ENCODE results near the gene PEX14.

PEX14 gene

DNA sequence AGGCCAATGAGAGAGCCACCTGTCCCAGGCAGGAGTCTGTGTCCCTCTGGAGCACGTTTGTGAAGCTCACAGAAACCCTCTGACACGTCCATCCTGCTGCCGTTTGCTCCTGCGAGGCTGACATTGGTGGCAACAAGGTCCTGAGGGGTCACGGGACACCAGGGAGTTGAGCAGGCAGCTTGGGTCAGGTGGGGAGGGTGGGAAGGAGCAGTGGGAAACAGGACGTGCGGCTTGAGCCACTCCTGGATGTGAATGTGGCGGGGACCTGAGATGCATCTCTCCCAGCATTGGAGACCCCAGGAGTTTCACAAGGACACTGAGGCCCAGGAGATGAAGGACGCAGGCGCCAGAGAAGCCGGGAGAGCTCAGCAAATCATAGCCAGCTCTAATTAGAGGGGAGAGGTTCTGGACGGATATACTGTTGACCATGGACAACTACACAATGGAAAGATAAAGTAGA, 149.0 kb downstream of the PEX14 start:
- DNase-seq: no peak

DNA sequence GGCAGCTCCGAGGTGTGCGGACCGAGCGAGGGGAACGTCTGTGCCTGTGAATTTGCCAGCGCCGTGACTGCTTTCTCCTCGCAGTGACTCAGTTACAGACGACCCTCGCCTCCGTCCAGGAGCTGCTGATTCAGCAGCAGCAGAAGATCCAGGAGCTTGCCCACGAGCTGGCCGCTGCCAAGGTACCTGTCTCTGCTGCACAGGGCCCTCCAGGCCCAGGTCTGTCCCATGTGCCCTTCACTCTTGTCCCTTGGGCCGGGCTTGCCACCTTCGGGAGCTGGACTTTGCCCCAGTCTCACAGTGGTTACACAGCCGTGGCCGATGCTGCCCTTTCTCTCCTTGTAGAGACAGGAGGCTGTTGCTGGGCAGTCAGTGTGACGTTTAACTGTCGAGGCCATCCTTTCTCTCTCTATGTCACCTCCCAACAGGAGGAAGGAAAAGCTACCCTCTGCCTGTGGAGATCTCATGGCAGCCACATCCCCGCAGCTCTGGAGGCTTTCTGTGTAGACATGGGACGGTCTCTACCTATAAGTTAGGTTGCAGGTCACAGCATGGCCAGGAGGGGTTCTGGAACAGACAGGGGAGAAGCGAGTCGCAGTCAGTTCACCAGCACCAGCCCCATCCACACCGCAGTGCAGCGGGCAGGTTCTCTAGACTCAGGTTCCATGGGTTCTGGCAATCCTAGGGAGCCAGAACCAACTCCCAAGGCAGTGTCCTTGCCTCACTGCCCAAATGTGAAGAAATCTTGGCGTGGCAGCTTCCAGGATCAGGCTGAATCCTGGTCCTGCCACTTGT, 149.7 kb downstream of the PEX14 start:
- DNase-seq: no peak

DNA sequence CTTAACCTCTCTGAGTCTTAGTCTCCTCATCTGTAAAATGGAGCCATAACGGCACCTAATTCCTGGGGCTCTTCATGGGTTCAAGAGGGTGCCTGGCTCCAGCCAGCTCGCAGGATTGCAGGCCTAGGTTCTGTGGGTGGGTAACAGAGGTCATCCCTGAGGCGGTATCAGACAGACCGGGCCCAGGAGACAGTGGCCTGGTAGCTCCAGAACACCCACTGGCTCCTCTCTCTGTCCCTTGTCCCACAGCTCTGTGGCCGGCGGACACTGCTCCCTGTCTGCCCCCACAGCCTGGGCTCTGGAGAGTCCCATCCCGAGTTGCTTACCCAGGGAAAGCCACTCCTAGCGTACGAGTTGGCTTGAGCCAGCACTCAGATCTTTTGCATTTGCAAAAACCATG, 150.3 kb downstream of the PEX14 start:
- no peak for DNase-seq

DNA sequence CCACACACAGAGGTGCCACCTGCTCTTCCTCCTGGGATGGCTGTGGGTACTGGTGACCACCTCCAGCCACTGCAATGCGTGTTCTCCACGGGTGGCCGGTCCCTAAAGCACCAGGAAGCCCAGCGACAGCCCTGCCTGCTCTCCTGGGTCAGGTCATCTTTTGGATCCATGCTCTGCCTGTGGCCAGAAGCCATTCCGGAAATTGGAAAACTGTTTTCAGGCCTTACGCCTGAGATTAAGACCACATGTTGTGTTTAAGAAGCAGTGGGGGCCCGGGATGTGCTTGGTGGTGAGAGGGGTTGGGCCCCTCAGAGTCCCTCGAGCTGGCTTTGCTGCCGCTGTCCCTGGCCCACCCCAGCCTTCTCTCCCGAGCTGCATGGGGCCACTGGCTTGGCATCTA, 150.8 kb downstream of the PEX14 start:
- no peak for DNase-seq

DNA sequence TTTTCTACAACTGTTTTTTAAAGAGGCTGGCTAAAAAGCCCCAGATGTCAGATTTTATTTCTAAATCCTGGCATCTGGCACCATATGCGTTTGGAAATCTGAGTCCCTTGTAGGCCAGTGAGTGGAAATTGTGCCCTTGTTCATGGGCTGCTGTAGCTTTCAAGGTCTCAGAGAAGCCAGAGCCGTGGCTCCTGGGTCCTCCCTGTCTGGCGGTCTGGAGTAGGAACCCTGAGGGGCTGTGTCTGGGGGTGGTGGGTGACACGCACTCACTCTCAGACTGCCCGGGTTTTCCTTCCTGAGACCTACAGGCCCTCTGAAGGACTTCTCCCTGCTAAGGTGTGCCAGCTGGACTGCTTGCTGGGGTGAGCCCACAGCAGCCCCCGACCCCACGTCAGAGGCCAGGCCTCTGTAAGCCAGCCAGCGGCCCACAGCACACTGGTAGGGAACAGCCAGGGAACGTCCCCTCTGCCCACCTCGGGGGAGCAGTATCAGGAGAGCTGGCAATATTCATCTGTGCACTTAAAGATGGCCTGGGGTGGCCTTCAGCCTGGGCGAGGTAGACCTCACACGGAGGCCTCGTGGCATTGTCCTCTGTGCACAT, 151.5 kb downstream of the PEX14 start:
- DNase-seq: no peak

DNA sequence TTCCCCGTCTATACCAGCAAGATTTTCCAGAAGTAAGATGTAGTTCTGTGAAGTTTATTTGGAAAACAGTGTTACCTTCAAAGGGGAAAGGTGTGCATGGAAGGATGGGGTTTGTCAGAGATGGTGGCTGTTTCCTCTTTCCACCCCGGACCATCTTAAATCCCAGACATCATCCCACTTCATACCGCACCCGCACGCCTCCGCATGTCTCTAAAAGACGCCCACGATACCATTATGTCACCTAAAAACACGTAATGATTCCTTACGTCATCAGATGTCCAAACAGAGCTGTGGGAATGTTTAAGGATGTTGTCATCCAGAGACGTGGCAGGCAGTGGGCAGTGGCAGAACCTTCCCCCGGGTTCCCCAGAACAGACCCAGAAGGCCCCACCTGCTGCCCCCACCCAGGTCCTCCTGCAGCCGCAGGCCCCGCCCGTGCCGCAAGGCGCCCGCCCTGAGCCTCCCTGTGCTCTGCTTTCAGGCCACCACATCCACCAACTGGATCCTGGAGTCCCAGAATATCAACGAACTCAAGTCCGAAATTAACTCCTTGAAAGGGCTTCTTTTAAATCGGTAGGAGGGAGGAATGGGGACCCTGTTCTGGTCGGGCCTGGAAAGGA, 152.2 kb downstream of the PEX14 start:
- DNase-seq: no peak

DNA sequence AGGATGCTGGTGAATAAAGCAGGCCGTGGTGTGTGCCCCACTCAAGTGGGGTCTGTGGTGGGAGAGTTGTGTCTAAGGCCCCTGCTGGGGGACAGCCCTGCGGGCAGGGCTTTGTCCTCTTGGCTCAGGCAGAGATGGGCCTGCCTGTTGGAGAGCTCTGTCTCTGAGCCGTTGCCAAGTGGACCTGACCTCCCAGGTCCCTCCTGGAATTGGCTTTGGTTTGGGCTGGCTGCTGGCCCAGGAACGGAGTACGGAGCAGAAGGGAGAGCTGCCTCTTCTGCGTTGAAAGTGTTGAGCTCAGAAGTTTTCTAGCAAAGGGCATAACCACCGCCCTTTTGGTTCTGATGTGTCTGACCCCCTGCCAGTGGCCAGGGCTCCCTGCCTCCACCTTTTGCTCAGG, 153.9 kb downstream of the PEX14 start:
- DNase-seq: no peak

DNA sequence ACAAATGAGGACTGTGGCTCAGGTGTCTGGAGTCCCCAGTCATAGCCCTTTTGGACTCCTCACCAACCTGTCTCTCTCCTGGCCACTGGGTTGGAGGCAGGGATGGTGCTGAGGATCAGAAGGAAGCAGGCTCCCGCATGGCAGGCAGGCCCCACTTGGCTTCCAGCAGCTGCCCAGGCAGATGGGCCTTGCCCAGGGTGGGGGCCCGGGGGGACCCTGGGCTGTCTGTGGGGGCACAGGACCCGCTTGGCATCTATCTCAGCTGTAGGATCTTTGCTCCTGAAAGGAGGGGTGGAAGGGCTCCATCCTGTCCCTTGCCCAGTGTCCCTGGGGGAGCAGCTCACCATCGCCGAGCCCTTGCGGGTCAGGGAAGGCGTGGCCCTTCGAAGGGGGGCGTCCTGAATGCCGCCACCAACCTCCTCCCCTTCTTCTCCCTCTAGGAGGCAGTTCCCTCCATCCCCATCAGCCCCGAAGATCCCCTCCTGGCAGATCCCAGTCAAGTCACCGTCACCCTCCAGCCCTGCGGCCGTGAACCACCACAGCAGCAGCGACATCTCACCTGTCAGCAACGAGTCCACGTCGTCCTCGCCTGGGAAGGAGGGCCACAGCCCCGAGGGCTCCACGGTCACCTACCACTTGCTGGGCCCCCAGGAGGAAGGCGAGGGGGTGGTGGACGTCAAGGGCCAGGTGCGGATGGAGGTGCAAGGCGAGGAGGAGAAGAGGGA, 154.5 kb downstream of the PEX14 start:
- DNase-seq: no peak

DNA sequence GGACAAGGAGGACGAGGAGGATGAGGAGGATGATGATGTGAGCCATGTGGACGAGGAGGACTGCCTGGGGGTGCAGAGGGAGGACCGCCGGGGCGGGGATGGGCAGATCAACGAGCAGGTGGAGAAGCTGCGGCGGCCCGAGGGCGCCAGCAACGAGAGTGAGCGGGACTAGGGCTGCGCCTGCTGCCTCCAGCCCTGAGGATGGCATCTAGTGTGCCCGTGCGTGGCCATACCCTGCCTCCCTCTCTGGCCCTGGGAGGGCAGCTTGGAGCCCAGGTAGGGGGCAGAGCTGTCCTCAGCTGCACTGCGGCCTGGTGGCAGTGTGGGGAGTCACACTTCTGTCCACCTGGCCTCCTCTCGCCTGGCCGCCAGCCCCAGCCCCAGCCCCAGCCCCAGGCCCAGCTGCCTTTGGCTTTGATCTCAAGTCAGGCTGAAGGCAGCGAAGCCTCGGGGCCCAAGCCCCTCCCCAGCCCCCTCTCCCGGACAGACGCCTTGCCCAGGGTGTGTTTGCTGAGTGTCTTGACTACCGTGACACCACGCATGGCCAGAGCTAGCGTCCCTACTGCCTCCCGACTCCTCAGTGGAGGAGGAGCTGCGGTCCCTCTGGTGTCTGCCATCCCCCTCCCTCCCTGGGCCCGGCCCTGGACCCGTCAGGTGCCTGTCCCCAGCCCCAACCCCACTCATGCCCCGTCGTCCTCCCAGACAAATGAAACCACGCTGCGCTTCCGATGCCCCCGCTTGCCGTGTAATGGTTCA, 155.2 kb downstream of the PEX14 start:
- DNase-seq: no peak

DNA sequence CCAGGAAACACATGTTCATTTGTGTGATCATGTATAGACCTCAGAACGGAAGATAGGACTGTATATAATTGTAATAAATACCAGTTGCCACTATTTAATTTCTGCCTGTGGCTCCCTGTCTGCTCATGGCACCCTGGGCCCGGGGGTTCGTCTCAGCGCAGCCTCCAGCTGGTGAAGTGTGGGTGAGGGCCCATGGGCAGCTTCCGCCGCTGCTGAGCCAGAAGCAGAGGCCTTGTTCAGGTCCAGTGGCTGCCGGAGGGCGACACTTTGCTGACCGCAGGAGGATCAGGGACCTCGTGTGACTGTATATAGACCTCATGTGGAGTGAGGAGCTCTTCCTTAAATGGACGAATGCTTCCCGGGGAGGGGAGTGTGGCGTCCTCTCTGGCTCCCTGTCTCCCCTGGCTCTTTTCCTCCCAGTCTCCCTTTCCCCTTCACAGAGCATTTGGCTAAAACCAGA, 155.9 kb downstream of the PEX14 start:
- DNase-seq: no peak

DNA sequence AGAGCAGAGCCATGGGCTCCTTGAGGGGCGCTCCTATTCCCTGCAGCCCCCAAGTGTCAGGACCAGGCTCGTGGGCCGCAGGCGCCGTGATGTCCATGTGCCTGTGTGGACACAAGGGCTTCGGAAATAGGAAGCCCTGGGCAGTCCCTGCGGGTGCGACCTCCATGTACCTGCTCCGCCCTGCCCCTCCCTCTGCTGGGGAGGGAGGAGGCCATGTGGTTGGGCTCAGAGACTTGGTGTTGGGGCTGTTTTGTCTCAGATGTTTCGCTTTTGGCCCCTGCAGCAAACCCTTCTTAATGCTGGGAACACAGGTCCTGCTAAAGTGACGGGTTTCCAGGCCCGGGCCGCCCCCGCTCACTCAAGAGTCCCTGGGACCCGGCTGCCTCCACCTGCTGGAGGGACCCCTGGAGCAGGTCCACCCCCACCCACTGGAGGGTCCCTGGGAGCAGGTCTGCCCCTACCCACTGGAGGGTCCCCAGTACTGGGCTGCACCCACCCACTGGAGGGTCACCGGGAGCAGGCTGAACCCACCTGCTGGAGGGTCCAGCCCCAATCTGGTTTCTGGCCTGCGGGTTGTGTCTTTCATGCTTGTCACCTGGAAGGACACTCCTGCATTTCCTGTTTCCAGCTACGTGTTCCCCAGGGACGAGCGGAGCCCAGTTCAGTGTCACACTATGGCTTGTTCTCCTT, 156.5 kb downstream of the PEX14 start:
- no peak for DNase-seq

DNA sequence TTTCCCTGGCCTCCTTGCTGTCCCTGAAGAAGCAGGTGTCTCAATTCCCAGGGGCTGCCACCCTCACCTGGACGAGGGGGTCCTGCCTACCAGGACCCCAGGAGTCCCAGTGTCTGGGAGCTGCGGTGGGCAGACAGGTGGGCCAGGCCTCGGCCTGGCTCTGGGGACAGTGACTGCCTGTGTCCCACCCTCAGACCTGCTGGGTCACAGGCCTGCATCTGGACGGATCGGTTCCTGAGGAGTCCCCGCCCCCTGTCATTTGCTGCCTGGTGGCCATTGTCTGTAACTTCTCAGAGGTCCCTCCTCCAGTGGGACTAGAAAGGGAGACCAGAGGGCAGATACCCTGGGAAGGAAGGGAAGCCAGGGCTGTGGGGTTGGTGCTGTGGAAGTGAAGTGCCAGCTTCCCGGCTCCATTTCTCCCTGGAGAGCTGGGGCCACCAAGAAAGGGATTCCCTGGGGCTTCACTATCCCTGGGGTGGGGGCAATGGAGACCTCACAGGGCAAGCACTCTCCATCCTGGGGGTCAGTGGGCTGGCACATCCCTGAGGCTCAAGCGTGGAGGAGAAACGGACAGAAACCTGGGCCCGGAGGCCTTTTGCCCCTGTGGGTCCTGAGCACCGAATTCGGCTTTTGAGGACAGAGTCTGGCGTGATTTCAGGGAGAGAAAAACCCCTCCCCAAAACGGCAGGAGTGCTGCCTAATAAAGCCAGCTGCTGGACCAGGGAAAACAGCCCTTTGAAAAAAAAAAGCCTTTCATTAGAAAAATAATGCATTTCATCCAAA, 157.3 kb downstream of the PEX14 start:
- DNase-seq: no peak

DNA sequence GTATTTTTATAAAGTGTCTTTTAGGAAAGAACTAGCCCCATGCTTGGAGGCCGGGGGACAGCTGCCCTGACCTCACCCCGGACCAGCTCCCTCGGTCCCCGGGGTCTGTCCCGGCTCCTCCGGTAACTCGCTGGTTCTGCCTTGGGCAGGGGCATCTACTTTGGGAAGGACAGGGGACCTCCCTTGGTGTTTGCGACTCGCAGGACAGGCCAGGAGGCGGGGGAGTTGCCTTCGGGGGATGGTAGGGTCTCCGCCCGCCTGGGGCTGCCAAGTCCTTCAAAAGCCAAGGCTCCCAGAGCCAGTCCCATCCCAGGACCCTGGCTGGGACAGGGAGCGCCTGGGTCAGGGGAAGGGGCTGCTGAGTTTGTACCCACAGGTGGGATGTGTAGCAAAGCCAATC, 157.9 kb downstream of the PEX14 start:
- DNase-seq: no peak

DNA sequence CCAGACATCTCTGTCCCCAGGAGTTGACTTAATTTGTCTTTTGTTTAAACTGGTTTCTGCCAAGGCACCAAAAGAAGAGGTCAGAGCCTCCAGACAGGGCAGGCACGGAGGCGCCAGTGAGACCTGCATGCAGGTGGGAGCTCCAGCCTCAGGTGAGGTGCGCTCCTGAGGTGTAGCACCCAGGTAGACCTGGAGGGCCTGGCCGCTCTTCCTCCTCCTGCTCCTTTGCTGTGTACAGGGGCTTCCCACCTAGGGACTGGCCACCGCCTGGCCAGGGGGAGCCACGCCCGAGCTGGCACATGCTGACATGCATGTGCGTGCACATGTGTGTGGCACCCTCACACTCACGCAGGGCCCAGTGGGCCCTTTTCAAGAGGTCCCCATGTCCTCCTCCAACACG, 158.7 kb downstream of the PEX14 start:
- no peak for DNase-seq

DNA sequence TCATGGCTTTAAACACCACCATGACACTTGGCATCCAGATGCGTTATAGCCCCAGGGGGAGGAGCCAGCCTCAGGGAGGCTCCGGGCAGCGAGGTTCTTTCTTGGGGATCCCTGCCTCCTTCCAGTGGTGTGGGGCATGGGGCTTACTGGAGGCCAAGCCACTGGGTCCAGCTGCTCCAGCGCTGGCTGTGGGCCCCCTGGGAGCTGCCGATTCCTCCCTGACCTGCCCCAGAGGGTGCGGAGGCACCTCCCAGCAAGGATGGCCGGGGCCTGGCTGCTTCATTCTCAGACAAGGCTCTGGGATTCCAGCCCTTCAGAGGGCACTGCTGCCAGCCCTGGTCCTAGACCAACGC, 159.3 kb downstream of the PEX14 start:
- DNase-seq: no peak

DNA sequence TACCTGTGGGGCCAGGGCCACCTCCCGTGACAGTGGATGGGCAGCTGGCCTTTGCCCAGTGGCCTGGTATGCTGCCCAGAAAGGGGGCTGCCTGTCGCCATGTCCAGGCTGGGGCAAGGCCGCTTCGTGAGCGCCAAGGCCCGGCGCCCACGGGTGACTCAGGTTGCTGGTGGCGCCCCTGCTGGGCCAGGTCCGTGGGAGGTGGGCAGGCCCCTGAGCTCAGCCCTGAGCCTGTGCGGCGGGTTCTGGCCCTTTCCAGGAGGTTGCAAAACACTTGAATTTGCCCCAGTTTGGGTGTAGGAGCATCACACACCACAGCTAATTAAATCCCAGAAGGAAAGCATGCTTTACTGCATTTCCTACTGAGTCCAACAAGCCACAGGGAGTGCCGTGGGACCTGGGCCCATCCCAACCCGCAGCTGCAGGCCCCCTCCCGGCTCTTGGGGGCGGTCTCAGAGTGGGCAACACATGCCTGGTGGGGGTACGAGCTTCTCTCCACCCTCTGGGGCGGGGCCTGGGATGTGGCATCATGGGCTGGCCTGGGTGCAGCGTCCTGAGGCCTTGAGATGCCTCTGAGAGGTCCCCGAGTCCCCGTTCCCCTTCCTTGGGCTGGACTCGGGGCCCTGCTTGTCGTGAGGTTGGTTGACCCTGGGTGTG, 159.8 kb downstream of the PEX14 start:
- DNase-seq: no peak

DNA sequence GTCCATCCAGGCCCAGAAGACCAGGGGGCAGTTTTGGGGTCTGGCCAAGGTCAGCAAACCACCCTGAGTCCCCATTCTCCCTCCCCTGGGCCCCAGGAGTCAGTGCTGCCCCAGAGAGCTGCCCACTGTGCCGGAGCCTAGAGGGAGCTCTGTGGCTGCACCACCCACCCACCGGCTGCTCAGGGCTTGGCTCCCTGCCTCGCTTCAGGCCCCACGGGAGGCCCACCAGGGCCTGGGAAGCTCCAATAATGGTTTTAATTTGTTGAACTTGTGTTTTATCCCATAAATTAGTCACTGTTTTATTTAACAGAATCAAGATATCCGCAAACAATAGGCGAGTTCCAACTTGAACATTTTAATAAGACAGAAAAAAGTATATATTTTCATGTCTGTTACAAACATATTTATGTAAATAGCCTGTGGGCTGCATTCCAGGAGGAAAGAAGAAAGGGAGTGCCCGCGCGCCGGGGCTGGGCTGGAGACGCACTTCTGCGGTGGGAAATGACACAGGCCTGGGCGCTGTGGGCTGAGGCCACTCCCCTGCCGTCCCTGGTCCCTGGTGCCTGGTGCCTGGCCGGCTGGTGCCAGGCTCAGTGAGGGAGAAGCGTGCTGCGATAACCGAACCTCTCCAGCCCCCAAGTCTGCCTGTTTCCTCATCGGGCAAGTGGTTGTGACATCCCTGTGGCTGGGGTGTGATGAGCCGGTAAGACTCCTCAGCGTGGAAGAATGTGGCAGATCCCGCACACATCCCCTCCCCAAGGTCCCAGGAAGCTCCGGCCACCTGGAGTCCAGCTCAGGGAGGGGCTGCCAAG, 160.5 kb downstream of the PEX14 start:
- no peak for DNase-seq

DNA sequence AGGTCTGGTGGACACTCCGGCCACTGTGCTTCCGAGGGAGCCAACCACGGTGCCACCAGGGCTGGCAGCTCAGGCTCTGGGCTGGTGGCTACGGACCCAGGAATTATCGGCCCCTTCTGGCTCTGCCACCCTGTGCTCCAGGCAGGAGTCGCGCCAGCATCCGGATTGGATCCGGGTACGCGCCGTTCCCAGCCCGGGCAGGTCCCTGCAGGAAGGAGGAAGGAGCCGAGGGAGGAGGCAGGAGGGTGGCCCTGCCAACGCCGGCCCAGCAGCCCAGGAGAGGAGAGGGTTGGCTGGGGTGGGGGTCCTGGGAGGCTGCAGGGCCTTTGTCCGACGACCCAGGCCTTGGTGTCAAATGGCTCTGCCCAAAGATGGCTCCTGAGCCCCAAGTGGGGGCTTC, 161.2 kb downstream of the PEX14 start:
- DNase-seq: no peak

DNA sequence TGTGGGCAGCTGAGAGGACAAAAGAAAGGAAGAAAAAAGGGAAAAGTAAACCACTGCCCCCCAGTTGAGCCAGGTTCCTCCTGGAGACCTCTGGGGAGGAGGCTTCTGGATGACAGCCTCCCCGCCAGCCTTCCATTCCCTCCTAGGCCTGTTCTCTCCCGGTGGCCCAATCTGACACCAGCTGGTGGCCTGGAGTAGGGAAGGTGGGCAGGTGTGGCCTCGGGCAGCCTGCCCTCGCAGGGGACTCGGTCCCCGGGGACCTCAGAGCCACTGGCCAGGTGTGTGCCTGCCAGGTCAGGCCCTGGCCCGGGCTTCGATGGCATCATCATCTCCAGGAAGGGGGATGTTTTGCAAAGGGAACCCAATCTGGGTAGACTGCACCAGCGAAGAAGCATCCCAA, 162.7 kb downstream of the PEX14 start:
- no peak for DNase-seq
